Mucosa of stomach (tissue), 1 donor: Measurements from ENCODE around the gene SCNN1B.
"Not testable (repeated sequence)": the region's sequence is repeated elsewhere in the genome, so short reads cannot be mapped to it uniquely, and the experiment has no call there.

Experiments used
- H3K27me3 ChIP-seq: one replicate; pipeline ENCODE4 v1.7.0; 2013; ENCODE audit warnings: mild to moderate bottlenecking, low read length; ENCODE audit not compliant: control insufficient read depth, insufficient read depth
- H3K36me3 ChIP-seq: one replicate; pipeline ENCODE4 v1.7.0; 2013; ENCODE audit warnings: low read length; ENCODE audit not compliant: control insufficient read depth, insufficient read depth
- H3K4me1 ChIP-seq: one replicate; pipeline ENCODE4 v1.7.0; 2013; ENCODE audit warnings: mild to moderate bottlenecking, low read length; ENCODE audit not compliant: control insufficient read depth, insufficient read depth
- H3K4me3 ChIP-seq: one replicate; pipeline ENCODE4 v1.7.0; 2013; ENCODE audit warnings: low read length
- H3K9ac ChIP-seq: one replicate; pipeline ENCODE4 v1.7.0; 2013; ENCODE audit warnings: mild to moderate bottlenecking, low read length, moderate library complexity
- H3K9me3 ChIP-seq: one replicate; pipeline ENCODE4 v1.7.0; 2013; ENCODE audit warnings: mild to moderate bottlenecking, low read length, moderate library complexity; ENCODE audit not compliant: control insufficient read depth
- donor health status: Pancreatic carcinoma.

The SCNN1B gene

DNA sequence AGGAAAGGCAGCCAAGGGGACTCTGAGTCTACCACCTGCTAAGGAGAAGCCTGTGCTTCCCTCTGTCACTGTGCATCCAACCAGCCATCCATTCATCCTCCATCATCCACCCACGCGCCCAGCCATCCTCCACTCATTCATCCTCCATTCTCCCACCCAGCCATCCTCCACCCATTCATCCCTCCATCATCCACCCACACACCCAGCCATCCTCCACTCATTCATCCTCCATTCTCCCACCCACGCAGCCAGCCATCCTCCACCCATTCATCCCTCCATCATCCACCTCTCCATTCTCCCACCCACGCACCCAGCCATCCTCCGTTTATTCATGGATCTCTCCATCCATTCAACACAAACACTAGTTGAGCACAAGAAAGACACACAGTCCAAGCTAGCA, 76.8 kb downstream of the SCNN1B start:
- H3K27me3 ChIP-seq, result peaks cover 6% of the 10 kb centered on the region
- H3K4me1 ChIP-seq, result peaks cover 3% of the 10 kb centered on the region
- H3K9ac ChIP-seq, result no peak overlapping the region
- H3K36me3 ChIP-seq, result no peaks in the 10 kb centered on the region
- no peaks in the 10 kb centered on the region for H3K9me3 ChIP-seq
- no peak overlapping the region for H3K4me3 ChIP-seq

DNA sequence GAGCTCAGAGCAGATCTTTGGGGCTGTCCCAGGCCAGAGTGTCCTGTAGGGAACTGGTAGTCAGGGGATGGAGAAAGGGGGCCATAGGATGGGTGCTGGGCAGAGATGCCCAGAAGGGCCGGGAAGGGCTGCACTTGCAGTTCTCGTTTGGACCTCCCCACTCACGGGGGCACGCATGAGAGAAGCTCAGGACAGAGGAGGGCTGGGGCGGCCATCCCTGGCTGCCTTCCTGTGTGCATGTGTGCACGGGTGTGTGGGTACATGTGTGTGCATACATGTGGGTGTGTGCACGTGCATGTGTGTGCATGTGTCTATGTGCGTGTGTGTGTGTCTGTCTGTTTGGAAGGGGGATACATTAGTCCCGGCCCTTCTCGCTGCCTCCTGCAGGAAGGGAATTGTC, 77.6 kb downstream of the SCNN1B start:
- Histone ChIP-seq H3K9ac (no peak overlapping the region), H3K9me3 (no peaks in the 10 kb centered on the region), H3K4me3 (no peak overlapping the region), H3K27me3 (peaks cover 6% of the 10 kb centered on the region), H3K36me3 (no peaks in the 10 kb centered on the region), H3K4me1 (peaks cover 1% of the 10 kb centered on the region)

DNA sequence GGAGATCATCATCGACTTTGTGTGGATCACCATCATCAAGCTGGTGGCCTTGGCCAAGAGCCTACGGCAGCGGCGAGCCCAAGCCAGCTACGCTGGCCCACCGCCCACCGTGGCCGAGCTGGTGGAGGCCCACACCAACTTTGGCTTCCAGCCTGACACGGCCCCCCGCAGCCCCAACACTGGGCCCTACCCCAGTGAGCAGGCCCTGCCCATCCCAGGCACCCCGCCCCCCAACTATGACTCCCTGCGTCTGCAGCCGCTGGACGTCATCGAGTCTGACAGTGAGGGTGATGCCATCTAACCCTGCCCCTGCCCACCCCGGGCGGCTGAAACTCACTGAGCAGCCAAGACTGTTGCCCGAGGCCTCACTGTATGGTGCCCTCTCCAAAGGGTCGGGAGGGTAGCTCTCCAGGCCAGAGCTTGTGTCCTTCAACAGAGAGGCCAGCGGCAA, 78.4 kb downstream of the SCNN1B start:
- no peak overlapping the region for H3K4me3 ChIP-seq
- H3K9ac ChIP-seq, result no peak overlapping the region
- H3K9me3 ChIP-seq, result no peaks in the 10 kb centered on the region
- H3K4me1 ChIP-seq, result no peaks in the 10 kb centered on the region
- H3K36me3 ChIP-seq, result no peaks in the 10 kb centered on the region
- peaks cover under 1% of the 10 kb centered on the region for H3K27me3 ChIP-seq

DNA sequence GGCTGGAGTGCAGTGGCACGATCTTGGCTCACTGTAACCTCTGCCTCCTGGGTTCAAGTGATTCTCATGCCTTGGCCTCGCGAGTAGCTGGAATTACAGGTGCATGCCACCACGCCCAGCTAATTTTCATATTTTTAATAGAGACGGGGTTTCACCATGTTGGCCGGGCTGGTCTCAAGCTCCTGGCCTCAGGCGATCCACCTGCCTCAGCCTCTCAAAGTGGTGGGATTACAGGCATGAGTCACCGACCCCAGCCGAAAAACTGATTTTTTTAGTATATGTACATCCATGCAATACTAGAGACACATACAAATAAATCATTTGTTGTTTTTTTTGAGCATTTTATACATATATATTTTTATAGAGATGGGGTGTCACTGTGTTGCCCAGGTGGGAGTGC, 79.6 kb downstream of the SCNN1B start:
- H3K36me3 ChIP-seq, H3K4me3 ChIP-seq, H3K4me1 ChIP-seq: not testable (repeated sequence)

DNA sequence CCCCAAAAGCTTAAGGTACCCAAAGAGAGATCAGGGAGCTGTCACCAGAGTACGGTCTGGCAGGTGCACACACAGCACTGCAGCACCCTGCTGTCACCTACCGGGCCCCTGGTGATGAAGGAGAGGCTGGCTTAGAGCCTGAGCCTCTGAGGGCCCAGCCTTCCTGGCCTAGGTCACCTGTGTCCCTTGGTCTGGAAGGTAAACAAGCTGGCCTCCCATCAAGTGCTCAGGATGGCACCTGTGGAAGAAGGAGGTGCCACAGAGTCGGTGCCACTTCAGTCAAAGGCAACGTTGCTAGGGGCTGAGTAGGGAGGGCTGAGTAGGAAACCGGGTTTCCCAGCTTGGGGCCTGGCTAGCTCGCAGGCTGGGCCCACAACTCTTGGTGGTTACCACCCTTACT, 80.2 kb downstream of the SCNN1B start:
- H3K27me3 ChIP-seq, result no peaks in the 10 kb centered on the region
- H3K4me3 ChIP-seq, result no peak overlapping the region
- H3K36me3 ChIP-seq, result no peaks in the 10 kb centered on the region
- no peak overlapping the region for H3K9ac ChIP-seq
- no peaks in the 10 kb centered on the region for H3K4me1 ChIP-seq
- H3K9me3 ChIP-seq, result no peaks in the 10 kb centered on the region

More for the DNA sequence above, 79.6 kb downstream of the SCNN1B start:
- H3K27me3 ChIP-seq, H3K9me3 ChIP-seq, H3K9ac ChIP-seq: not testable (repeated sequence)

DNA sequence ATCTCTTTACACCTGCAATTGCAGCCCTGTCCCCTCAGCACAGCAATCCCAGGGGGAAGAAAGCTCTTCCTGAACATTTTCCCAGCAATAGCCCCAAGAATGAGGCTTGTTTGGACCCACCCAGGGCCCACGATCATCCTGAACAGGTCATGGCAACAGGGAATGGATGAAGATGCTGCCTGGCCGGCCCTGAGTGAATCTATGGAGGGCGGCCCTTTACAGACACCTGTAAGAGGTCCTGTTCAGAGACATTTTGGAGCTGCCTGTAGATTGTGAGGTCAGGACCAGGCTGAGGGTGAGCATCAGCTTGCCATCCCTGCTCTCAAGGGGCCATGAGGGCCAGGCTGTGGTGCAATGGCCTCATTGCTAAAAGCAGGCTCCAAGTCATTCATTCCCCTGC, 81.8 kb downstream of the SCNN1B start:
- H3K27me3 ChIP-seq, result no peaks in the 10 kb centered on the region
- H3K36me3 ChIP-seq, result no peaks in the 10 kb centered on the region
- H3K9ac ChIP-seq, result no peak overlapping the region
- no peak overlapping the region for H3K4me3 ChIP-seq
- H3K4me1 ChIP-seq, result no peaks in the 10 kb centered on the region
- no peaks in the 10 kb centered on the region for H3K9me3 ChIP-seq

DNA sequence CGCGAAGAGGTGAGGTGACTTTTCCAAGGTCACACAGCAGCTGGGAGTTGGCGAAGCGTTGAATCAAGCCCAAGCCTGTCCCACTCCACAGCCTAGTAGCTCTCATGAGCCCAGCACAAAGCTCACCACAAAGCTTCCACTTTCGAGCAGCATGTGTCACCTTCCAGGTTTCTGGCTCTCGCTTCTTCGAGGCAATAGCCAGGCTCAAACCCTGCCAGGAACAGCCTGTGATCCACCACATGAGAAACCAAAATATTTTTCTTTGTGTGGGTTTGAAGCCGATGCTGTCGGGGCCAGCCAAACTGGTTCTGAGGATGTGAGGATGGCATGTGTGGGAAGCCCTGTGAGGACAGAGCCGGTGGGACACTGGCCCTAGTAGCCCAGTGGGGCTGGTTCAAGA, 82.8 kb downstream of the SCNN1B start:
- Histone ChIP-seq H3K9me3 (no peaks in the 10 kb centered on the region), H3K9ac (no peak overlapping the region), H3K4me1 (no peaks in the 10 kb centered on the region), H3K27me3 (no peaks in the 10 kb centered on the region), H3K36me3 (peaks cover 3% of the 10 kb centered on the region), H3K4me3 (no peak overlapping the region)

DNA sequence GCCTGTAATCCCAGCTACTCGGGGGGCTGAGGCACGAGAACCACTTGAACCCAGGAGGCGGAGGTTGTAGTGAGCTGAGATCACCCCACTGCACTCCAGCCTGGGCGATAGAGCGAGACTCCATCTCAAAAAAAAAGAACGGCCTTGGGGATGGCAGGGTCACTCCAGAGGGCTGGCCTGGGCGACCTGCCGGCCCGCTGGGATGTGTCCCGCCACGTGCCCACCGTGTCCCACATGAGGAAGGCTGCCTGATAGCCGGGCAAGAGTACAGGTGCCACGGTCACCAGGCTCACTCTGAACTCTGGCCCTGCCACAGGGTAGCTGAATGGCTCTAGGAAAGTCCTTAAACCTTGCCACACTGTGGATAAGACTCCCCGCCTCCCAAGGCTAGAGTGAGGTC, 83.3 kb downstream of the SCNN1B start:
- no peak overlapping the region for H3K9ac ChIP-seq
- H3K9me3 ChIP-seq, result no peaks in the 10 kb centered on the region
- H3K4me3 ChIP-seq, result no peak overlapping the region
- H3K36me3 ChIP-seq, result peaks cover 3% of the 10 kb centered on the region
- H3K27me3 ChIP-seq, result no peaks in the 10 kb centered on the region
- no peaks in the 10 kb centered on the region for H3K4me1 ChIP-seq

DNA sequence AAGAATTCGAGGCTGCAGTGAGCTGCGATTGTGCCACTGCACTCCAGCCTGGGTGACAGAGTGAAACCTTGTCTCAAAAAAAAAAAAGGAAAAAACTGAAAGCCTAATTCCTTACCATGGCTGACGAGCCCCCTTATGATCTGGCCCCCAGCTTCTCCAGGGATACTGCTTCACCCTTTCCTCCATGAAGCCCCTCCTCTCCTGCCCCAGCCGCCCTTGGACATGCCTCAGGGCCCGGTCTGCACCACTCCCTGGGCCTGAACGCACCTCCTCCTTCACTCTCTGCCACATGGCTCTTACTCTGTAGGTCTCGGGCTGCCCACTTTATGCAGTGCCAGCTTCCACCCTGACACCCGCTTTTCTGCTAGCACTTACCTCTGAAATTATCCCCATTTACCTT, 85.6 kb downstream of the SCNN1B start:
- Histone ChIP-seq H3K4me1 (no peaks in the 10 kb centered on the region), H3K9ac (no peak overlapping the region), H3K36me3 (peaks cover 12% of the 10 kb centered on the region), H3K4me3 (no peak overlapping the region), H3K27me3 (no peaks in the 10 kb centered on the region), H3K9me3 (no peaks in the 10 kb centered on the region)

DNA sequence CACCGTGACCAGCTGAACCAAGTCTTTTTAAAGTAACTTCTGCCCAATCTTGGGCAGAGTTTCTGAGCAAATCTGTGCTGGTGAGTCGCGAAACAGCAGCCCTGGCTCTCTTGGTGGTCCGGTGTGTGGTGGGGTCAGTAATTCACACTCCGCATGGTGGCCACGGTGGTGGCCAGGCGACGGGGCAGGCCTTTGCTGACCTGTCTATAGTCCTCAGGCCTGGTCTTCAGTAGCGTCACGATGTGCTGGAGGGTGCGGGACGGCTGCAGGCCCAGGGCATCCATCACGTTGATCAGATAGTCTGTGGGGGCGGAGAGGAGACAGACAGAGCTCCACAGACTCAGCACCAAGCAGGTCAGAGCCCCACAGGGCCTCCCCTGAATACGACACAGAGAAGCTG, 86.7 kb downstream of the SCNN1B start:
- Histone ChIP-seq H3K4me3 (no peak overlapping the region), H3K4me1 (no peaks in the 10 kb centered on the region), H3K9me3 (no peaks in the 10 kb centered on the region), H3K36me3 (peaks cover 12% of the 10 kb centered on the region), H3K9ac (no peak overlapping the region), H3K27me3 (no peaks in the 10 kb centered on the region)

DNA sequence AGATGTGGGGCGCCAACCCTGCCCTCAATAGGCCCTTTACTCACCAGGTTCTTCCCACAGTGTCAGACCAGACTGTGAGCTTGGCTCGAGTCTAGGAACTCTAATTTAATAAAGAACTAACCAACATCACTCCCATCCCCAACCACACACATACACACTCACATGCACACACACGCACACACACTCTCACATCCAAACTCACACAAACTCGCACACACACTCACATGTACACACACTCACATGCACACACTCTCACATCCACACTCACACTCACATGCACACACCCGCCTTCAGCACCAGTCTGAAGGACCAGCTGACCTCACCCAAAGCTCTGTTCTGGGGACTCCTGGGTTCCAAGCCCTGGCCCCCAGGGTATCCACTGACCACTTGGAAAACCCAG, 87.1 kb downstream of the SCNN1B start:
- Histone ChIP-seq H3K36me3 (peaks cover 12% of the 10 kb centered on the region), H3K4me1 (no peaks in the 10 kb centered on the region), H3K4me3 (no peak overlapping the region), H3K9ac (no peak overlapping the region), H3K9me3 (no peaks in the 10 kb centered on the region), H3K27me3 (no peaks in the 10 kb centered on the region)

DNA sequence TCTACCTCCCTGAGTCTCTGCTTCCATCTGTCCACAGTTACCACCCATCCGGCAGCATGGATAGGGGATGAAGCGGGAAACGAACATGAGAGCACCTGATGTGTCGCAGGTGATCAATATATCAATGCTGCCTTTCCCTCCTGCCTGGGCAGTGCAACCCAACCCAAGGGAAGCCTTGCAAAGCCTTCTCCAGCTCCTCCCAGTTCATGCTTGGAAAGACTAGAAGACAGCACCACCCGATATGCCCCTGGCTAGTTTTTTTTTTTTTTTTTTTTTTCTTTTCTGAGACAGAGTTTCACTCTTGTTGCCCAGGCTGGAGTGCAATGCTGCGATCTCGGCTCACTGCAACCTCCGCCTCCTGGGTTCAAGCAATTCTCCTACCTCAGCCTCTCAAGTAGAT, 87.8 kb downstream of the SCNN1B start:
- peaks cover 12% of the 10 kb centered on the region for H3K36me3 ChIP-seq
- not testable (repeated sequence) for H3K4me3 ChIP-seq, H3K27me3 ChIP-seq, H3K4me1 ChIP-seq, H3K9ac ChIP-seq, H3K9me3 ChIP-seq

DNA sequence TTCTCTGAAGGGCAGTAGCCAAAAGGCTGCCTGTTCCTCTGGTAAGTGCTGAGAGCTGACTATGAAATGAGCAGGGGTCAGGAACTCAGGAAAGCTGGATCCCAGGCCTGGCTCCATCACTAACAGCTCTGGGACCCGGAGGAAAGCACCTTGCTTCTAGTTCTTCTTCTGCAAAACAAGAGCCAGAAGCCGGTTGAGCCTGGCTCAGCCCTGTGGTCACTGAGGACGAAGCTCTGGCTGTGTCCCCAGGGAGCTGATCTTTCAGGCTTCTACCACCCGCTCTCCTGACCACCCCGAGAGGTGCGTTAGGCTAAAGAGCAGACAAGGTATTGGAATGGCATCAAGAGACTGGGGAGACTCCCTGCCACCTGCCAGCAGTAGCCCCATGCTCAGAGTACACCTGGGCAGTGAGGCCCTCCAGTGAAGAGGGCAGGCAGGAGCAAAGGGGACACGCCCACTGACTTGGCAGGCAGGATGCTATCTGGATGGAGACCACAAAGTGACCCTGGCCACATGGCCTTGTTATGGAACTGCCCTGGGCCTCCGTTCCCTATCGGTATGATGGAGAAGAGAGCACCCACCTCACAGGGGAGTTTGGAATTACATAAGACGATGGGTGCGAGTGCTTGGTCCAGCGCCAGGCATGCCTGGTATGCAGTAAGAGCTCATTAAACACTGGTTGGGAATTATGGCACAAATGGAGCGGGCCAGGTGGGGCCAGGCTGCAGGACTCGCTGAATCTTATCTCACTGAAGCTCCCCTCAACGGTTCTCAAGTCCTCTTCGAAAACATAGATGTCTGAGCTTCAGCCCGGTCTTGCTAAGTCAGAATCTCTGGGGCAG, 89.5 kb downstream of the SCNN1B start:
- Histone ChIP-seq H3K9me3 (no peaks in the 10 kb centered on the region), H3K4me3 (no peak overlapping the region), H3K4me1 (no peaks in the 10 kb centered on the region), H3K27me3 (no peaks in the 10 kb centered on the region), H3K36me3 (peaks cover 24% of the 10 kb centered on the region), H3K9ac (no peak overlapping the region)
